GM12878 (cell line): ENCODE results near the gene SLC39A11.

Experiments
- CBX3 ChIP-seq: fragments of 200-600 bp; sonication (generic); IDR thresholded peaks from 2 replicates; pipeline ENCODE4 v1.6.1; 2016; ENCODE audit warnings: low read depth, borderline replicate concordance
- CTCF ChIP-seq, 3 experiments: IDR thresholded peaks in 2 of 3; conservative IDR thresholded peaks in 1 of 3; 2 replicates each; pipeline ENCODE4 v1.5.1; 2011; ENCODE audit warnings: low read depth in 3 of 3, low read length in 3 of 3, mild to moderate bottlenecking in 3 of 3, control low read depth in 2 of 3, moderate library complexity in 2 of 3, inconsistent platforms in 1 of 3, mixed read lengths in 1 of 3; ENCODE audit not compliant: control insufficient read depth in 2 of 3, insufficient read depth in 1 of 3; ENCODE audit errors: extremely low read depth in 1 of 3
- RCOR1 ChIP-seq: conservative IDR thresholded peaks from 2 replicates; pipeline ENCODE4 v1.6.1; 2012; ENCODE audit warnings: low read depth, low read length, improper control_type of control experiment
- TCF12 ChIP-seq: IDR thresholded peaks from 2 replicates; pipeline ENCODE4 v1.6.1; 2011; ENCODE audit warnings: low read depth, mild to moderate bottlenecking, low read length
- ZBTB33 ChIP-seq: fragments of 450-650 bp; IDR thresholded peaks from 2 replicates; pipeline ENCODE4 v1.6.1; 2017; ENCODE audit warnings: mild to moderate bottlenecking

- no peak for TF ChIP-seq CTCF (IDR thresholded peaks at IDR 0.05 in 2 of 3, conservative IDR thresholded peaks at IDR 0.05 in 1 of 3; ENCODE audit: control insufficient read depth in 2 of 3, extremely low read depth in 1 of 3, insufficient read depth in 1 of 3, low read depth in 3 of 3, low read length in 3 of 3)
- TF ChIP-seq CBX3: no peak
- TF ChIP-seq ZBTB33: no peak
- no peak for TF ChIP-seq RCOR1
- no peak for TF ChIP-seq TCF12
Observed at GRCh38 chr17:72882426-72882825, 210.1 kb downstream of the SLC39A11 start.
